Thyroid gland (tissue), 4 donors: ENCODE measurements around the gene ZNF423.

Source experiments
- POLR2A ChIP-seq, 2 donors: fragments of 450-650 bp; IDR thresholded peaks; one replicate each; pipeline ENCODE4 v1.6.1; 2017; ENCODE audit warnings: antibody characterized with exemption in 2 of 2, mild to moderate bottlenecking in 2 of 2, moderate library complexity in 1 of 2
- TF ChIP-seq, protein P1 (sequence below), 6 experiments: fragments of 200-600 bp in 3 of 6; fragments of 450-650 bp in 3 of 6; sonication (generic) in 3 of 6; IDR thresholded peaks; one replicate each; pipeline ENCODE4 v1.5.1; 2016 to 2019; ENCODE audit warnings: antibody characterized with exemption in 6 of 6, mild to moderate bottlenecking in 2 of 6, inconsistent platforms in 1 of 6, moderate library complexity in 1 of 6

- TF ChIP-seq, protein P1, sequence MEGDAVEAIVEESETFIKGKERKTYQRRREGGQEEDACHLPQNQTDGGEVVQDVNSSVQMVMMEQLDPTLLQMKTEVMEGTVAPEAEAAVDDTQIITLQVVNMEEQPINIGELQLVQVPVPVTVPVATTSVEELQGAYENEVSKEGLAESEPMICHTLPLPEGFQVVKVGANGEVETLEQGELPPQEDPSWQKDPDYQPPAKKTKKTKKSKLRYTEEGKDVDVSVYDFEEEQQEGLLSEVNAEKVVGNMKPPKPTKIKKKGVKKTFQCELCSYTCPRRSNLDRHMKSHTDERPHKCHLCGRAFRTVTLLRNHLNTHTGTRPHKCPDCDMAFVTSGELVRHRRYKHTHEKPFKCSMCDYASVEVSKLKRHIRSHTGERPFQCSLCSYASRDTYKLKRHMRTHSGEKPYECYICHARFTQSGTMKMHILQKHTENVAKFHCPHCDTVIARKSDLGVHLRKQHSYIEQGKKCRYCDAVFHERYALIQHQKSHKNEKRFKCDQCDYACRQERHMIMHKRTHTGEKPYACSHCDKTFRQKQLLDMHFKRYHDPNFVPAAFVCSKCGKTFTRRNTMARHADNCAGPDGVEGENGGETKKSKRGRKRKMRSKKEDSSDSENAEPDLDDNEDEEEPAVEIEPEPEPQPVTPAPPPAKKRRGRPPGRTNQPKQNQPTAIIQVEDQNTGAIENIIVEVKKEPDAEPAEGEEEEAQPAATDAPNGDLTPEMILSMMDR (IDR thresholded peaks at IDR 0.05): no peak
- TF ChIP-seq POLR2A (IDR thresholded peaks at IDR 0.05): no peak
Measured at GRCh38 chr16:49543631-49543946, 312.3 kb downstream of the ZNF423 start.
